Measurements from ENCODE around the gene ADAD1.

The ADAD1 gene

GRCh38 chr4:122456231-122457116, 77.7 kb downstream of the ADAD1 start, which contains the start of gene IL2:
TSS of gene IL2 (minus strand) at chr4:122456725. CDS start at chr4:122456440, 285 bp downstream.
- DNase-seq (ENCODE audit: low spot score), result no peak

GRCh38 chr4:122458625-122459024, 79.8 kb downstream of the ADAD1 start:
- DNase-seq (ENCODE audit: low spot score), result no peak

GRCh38 chr4:122469457-122469856, 90.6 kb downstream of the ADAD1 start:
- no peak for DNase-seq (ENCODE audit: low spot score)

- no peak for DNase-seq (ENCODE audit: low spot score)
Measured at GRCh38 chr4:122475233-122475632, 96.4 kb downstream of the ADAD1 start.

- no peak for DNase-seq (ENCODE audit: low spot score)
Measured at GRCh38 chr4:122476126-122476525, 97.3 kb downstream of the ADAD1 start.

GRCh38 chr4:122476745-122477144, 97.9 kb downstream of the ADAD1 start:
- DNase-seq (ENCODE audit: low spot score), result no peak
